HepG2 (cell line): ENCODE data around the gene BARX1. TPM values are rescaled to one million over a fixed set of nuclear protein-coding genes. Genes with fewer than 3 reads are reported as not detected.

ENCODE experiments used
- ATAC-seq: fragments of 200-7000 bp; cut with Tn5 transposase; 3 replicates; pipeline ENCODE4 v1.9.1; 2020; ENCODE audit warnings: mild to moderate bottlenecking, moderate library complexity
- BruUV-seq: library from RNA; stranded (reverse); fragments of 400-500 nt; replicated peaks from 2 replicates; lab custom pipeline; 2021; lab: Mats Ljungman, UMichigan
- CTCF ChIA-PET: fragments of 300-600 bp; formaldehyde crosslinking; extraction: SDS; loops from one replicate; lab custom pipeline; 2021; ENCODE audit warnings: low total read pairs, inconsistent platforms, low intra/inter-chr PET ratio; lab: Yijun Ruan, JAX
- POLR2A ChIA-PET: fragments of 350-600 bp; sonication (Branson Sonifier 250); formaldehyde crosslinking; loops from one replicate; lab custom pipeline; 2020; ENCODE audit warnings: antibody characterized with exemption, inconsistent platforms; lab: Yijun Ruan, JAX
- DNase-seq: peaks from one replicate; pipeline ENCODE4 v3.0.0-alpha.2; 2015; ENCODE audit warnings: low spot score
- FAIRE-seq: peaks from 3 replicates; lab custom pipeline; 2011; peaks lifted over from hg19 to GRCh38; lab: Jason Lieb, UNC
- H2AFZ ChIP-seq: one replicate; pipeline ENCODE4 v1.6.1; 2011; ENCODE audit warnings: low read length, inconsistent platforms
- H3K27ac ChIP-seq: fragments of 300-600 bp; 3 replicates; pipeline ENCODE4 v1.8.0; 2011; ENCODE audit warnings: mixed run types, mild to moderate bottlenecking, mixed read lengths, low read length, inconsistent platforms; ENCODE audit not compliant: insufficient read depth; ENCODE audit errors: extremely low read length
- H3K27me3 ChIP-seq, 2 experiments: fragments of 200-600 bp in 1 of 2; 2 replicates in 1 of 2; 3 replicates in 1 of 2; pipeline versions ENCODE4 v1.6.0 to v1.8.0; 2011; ENCODE audit warnings: low read length in 2 of 2, mild to moderate bottlenecking in 2 of 2, moderate library complexity in 2 of 2, inconsistent platforms in 1 of 2; ENCODE audit not compliant: insufficient read depth in 2 of 2, control insufficient read depth in 1 of 2
- H3K36me3 ChIP-seq, 2 experiments: fragments of 200-600 bp in 1 of 2; replicated peaks in 1 of 2; 2 replicates in 1 of 2; 3 replicates in 1 of 2; pipeline versions ENCODE4 v1.5.1 to v1.8.0; 2011; ENCODE audit warnings: low read length in 2 of 2, inconsistent platforms in 1 of 2; ENCODE audit not compliant: insufficient read depth in 2 of 2, control insufficient read depth in 1 of 2
- H3K4me1 ChIP-seq: 2 replicates; pipeline ENCODE4 v1.5.1; 2012; ENCODE audit warnings: low read length, inconsistent platforms; ENCODE audit not compliant: insufficient read depth
- H3K4me2 ChIP-seq: 2 replicates; pipeline ENCODE4 v1.6.0; 2011; ENCODE audit warnings: low read depth, low read length, inconsistent platforms
- H3K4me3 ChIP-seq, 3 experiments: fragments of 200-600 bp in 1 of 3; sonication (generic), shearing (Covaris generic) in 1 of 3; replicated peaks in 1 of 3; 2 replicates each; pipeline ENCODE4 v1.5.1; 2011 to 2016; ENCODE audit warnings: low read length in 3 of 3, inconsistent platforms in 2 of 3, low read depth in 2 of 3, mild to moderate bottlenecking in 2 of 3, control low read depth in 1 of 3, mixed read lengths in 1 of 3; ENCODE audit not compliant: insufficient read depth in 1 of 3
- H3K79me2 ChIP-seq: one replicate; pipeline ENCODE4 v1.6.1; 2011; ENCODE audit warnings: low read length, inconsistent platforms; ENCODE audit not compliant: insufficient read depth
- H3K9ac ChIP-seq: 2 replicates; pipeline ENCODE4 v1.6.0; 2011; ENCODE audit warnings: mild to moderate bottlenecking, low read depth, low read length, inconsistent platforms; ENCODE audit not compliant: insufficient read depth
- H3K9me3 ChIP-seq: 2 replicates; pipeline ENCODE4 v1.5.1; 2012; ENCODE audit warnings: mild to moderate bottlenecking, low read length
- H4K20me1 ChIP-seq: 2 replicates; pipeline ENCODE4 v1.6.0; 2011; ENCODE audit warnings: inconsistent platforms, mild to moderate bottlenecking, low read length, moderate library complexity; ENCODE audit not compliant: insufficient read depth
- CBX2 ChIP-seq, 2 experiments: fragments of 200-600 bp in 1 of 2; sonication (generic); formaldehyde crosslinking in 1 of 2; IDR thresholded peaks; 2 replicates each; pipeline versions ENCODE4 v1.7.0 to v1.8.1; 2018 to 2022; ENCODE audit warnings: low read depth in 2 of 2, low read length in 1 of 2, mild to moderate bottlenecking in 1 of 2, missing genetic modification reagents in 1 of 2
- ELF1 ChIP-seq: sonication (generic); formaldehyde crosslinking; IDR thresholded peaks from 2 replicates; pipeline ENCODE4 v1.4.0; 2020; ENCODE audit warnings: missing genetic modification reagents
- EZH2 ChIP-seq: conservative IDR thresholded peaks from 2 replicates; pipeline ENCODE4 v1.6.1; 2012; ENCODE audit warnings: mild to moderate bottlenecking, low read depth, low read length, moderate library complexity
- FOXC1 ChIP-seq: sonication (generic); formaldehyde crosslinking; IDR thresholded peaks from 2 replicates; pipeline ENCODE4 v1.8.0; 2022; ENCODE audit warnings: mild to moderate bottlenecking, missing genetic modification reagents, borderline replicate concordance
- GABPB1 ChIP-seq: IDR thresholded peaks from 2 replicates; pipeline ENCODE4 v1.6.1; 2016; ENCODE audit warnings: mild to moderate bottlenecking, missing genetic modification reagents, moderate library complexity, missing compliant biosample characterization
- HNRNPL ChIP-seq: fragments of 200-400 bp; formaldehyde crosslinking; IDR thresholded peaks from 2 replicates; pipeline ENCODE4 v1.6.1; 2017; ENCODE audit warnings: mild to moderate bottlenecking, low read depth, low read length
- JUND ChIP-seq: sonication (generic); formaldehyde crosslinking; IDR thresholded peaks from 2 replicates; pipeline ENCODE4 v1.8.0; 2022; ENCODE audit warnings: mild to moderate bottlenecking, missing genetic modification reagents
- KDM3A ChIP-seq: IDR thresholded peaks from 2 replicates; pipeline ENCODE4 v1.6.1; 2018; ENCODE audit warnings: low read depth, missing compliant biosample characterization
- NR2F2 ChIP-seq: IDR thresholded peaks from 2 replicates; pipeline ENCODE4 v1.6.1; 2012; ENCODE audit warnings: low read depth, inconsistent platforms, borderline replicate concordance
- PAF1 ChIP-seq: IDR thresholded peaks from 2 replicates; pipeline ENCODE4 v1.6.1; 2016; ENCODE audit warnings: missing genetic modification reagents, missing compliant biosample characterization
- STAT5B ChIP-seq: sonication (generic); formaldehyde crosslinking; IDR thresholded peaks from 2 replicates; pipeline ENCODE4 v1.4.0; 2020; ENCODE audit warnings: missing genetic modification reagents
- ZC3H13 ChIP-seq: sonication (generic); formaldehyde crosslinking; IDR thresholded peaks from 2 replicates; pipeline ENCODE4 v1.8.1; 2023; ENCODE audit warnings: mild to moderate bottlenecking, missing genetic modification reagents, moderate library complexity
- ZMYM4 ChIP-seq: sonication (generic); formaldehyde crosslinking; IDR thresholded peaks from 2 replicates; pipeline ENCODE4 v1.8.1; 2023; ENCODE audit warnings: mild to moderate bottlenecking, missing genetic modification reagents
- ZNF83 ChIP-seq: sonication (generic); formaldehyde crosslinking; IDR thresholded peaks from 2 replicates; pipeline ENCODE4 v1.4.0; 2020; ENCODE audit warnings: missing genetic modification reagents, mild to moderate bottlenecking, borderline replicate concordance
- ZNF891 ChIP-seq: sonication (generic); formaldehyde crosslinking; IDR thresholded peaks from 2 replicates; pipeline ENCODE4 v1.5.0; 2020; ENCODE audit warnings: mild to moderate bottlenecking, missing genetic modification reagents
- WGBS: methylation state at CpG from one replicate; pipeline ENCODE4 v1.1.6; 2017; ENCODE audit warnings: low lambda C conversion rate; 5-methylcytosine and 5-hydroxymethylcytosine counted together
- in situ Hi-C: cut with HindIII; loops from 2 replicates; pipeline ENCODE4 v1.10.0; 2017; ENCODE audit warnings: low pct_unique_long_range_greater_than_20kb; ENCODE audit not compliant: extremely low pct_ligation_motif_present
- intact Hi-C: fragments of 100-400 bp; cut with micrococcal nuclease; formaldehyde crosslinking; loops from one replicate; pipeline ENCODE4 v1.10.0; 2022; ENCODE audit not compliant: unreplicated experiment
- polyA plus RNA-seq, 8 experiments: library from polyadenylated mRNA; depleted of rRNA in 3 of 8; stranded (reverse) in 7 of 8; unstranded in 1 of 8; fragments of >200 nt; fragmentation: Illumina TruSeq in 4 of 8; extraction: Trizol in 4 of 8; gene quantifications; 2 replicates each; pipeline versions ENCODE4 v1.2.1 to v1.2.3, GENCODE V29; 2011 to 2016; ENCODE audit warnings: low read depth in 4 of 8, missing spikeins in 1 of 8, mixed read lengths in 1 of 8; ENCODE audit not compliant: insufficient read depth in 1 of 8
- total RNA-seq, 5 experiments: library from RNA; depleted of rRNA; stranded (reverse); fragments of >200 nt; fragmentation: Illumina TruSeq; extraction: Trizol; gene quantifications; 2 replicates each; pipeline ENCODE4 v1.2.3, GENCODE V29; 2016; ENCODE audit warnings: low read depth in 1 of 5
- TF ChIP-seq, protein P1 (sequence below): sonication (generic); formaldehyde crosslinking; IDR thresholded peaks from 2 replicates; pipeline ENCODE4 v1.5.0; 2020; ENCODE audit warnings: mild to moderate bottlenecking, missing genetic modification reagents, borderline replicate concordance

Gene BARX1
- total and polyA plus RNA-seq, 2 of the 13 experiments (the other 11 are each of a cell fraction or from before 2014, with no cell fraction given) = not detected

DNA sequence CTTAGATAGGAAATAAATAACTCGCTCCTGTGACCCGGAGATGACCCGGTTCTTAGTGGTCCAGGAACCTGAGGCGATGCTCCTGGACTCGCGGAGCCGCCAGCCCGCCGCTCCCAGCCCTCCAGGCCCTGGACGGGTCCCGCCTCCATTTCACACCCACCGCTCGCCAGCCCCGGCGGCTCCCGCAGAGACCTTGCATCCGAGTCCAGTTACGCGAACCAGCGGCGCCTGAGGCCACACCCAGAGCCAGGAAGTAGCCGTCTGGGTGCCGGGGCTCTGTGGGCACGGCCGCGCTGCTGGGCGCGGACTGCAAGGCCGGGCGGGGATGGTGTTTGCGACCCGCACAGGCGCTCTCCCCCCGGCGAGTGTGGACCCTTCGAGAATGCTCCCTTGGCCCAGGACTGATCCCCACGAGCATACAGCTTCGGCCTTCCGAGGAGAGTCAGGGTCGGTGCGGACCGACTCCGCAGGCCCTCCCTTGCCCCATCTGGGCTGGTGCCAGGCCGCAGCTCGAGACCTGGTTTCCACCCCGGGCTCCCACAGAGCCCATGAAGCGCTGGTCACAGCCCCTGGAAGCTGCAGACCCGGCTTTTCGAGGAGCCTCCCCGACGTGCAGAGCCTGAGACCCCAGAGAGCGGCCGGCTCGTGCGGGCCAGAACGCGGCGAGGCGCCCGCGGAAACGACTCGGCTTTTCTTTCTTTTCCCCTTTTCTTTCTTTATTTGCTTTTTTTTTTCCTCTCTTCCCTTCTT, 5.2 kb upstream of the BARX1 start:
- H3K27ac ChIP-seq = no peak overlapping the region
- no peak for ATAC-seq
- intact Hi-C loops = no loop called here

DNA sequence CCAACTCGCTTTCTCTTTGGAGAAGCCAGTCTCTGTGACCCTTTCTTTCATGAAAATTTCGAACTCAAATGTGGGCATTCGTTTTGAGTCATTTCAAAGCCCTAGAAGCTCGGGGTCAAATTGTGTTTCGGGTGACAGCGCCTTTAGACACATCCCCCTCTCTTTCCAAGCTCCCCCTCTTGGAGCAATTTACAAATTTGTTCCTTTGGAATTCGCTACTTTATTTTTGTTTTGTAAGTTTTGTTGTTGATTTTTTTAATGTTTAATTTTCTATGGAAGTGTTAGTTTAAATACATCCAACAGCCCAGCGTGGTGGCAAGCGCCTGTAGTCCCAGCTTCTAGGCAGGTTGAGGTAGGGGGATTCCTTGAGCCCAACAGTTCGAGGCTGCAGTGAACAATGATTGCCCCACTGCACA, 4.6 kb upstream of the BARX1 start:
- ATAC-seq (no peak), FAIRE-seq (no peak), DNase-seq (no peak)
- intact Hi-C loops = no loop called here
- H3K4me1 ChIP-seq = no peaks in the 10 kb centered on the region
- H3K27ac ChIP-seq = no peak overlapping the region
- no peak overlapping the region for H2AFZ ChIP-seq
- H3K4me2 ChIP-seq = no peak overlapping the region
- 51% methylated on average over 10 of the region's 10 CpGs for WGBS
- H3K79me2 ChIP-seq = no peaks in the 10 kb centered on the region
- no peak overlapping the region for H3K9ac ChIP-seq
- H4K20me1 ChIP-seq = no peaks in the 10 kb centered on the region
- H3K4me3 ChIP-seq = no peak overlapping the region
- no peaks in the 10 kb centered on the region for H3K36me3 ChIP-seq
- peaks cover 19 to 61% of the 10 kb centered on the region in 2 experiments for H3K27me3 ChIP-seq
- no TSS peak for BruUV-seq
- in situ Hi-C loops = loop anchor here (5.0 kb wide), 2 partner anchors 137 to 277 kb away; no protein-coding TSS in a partner anchor
- ChIA-PET CTCF (no interaction called here), POLR2A (no interaction called here)
- no peaks in the 10 kb centered on the region for H3K9me3 ChIP-seq
- TF ChIP-seq ZNF83 (CRISPR knock-in tag) (no peak), KDM3A (no peak), CBX2 (IDR thresholded peaks at IDR 0.05; ENCODE audit: low read depth, low read length) (peak; percentile 85), CBX2 (CRISPR knock-in tag; IDR thresholded peaks at IDR 0.05; ENCODE audit: low read depth) (no peak), NR2F2 (no peak), ZC3H13 (no peak), ZMYM4 (CRISPR knock-in tag) (no peak), PAF1 (CRISPR knock-in tag) (no peak)
- TF ChIP-seq, protein P1, sequence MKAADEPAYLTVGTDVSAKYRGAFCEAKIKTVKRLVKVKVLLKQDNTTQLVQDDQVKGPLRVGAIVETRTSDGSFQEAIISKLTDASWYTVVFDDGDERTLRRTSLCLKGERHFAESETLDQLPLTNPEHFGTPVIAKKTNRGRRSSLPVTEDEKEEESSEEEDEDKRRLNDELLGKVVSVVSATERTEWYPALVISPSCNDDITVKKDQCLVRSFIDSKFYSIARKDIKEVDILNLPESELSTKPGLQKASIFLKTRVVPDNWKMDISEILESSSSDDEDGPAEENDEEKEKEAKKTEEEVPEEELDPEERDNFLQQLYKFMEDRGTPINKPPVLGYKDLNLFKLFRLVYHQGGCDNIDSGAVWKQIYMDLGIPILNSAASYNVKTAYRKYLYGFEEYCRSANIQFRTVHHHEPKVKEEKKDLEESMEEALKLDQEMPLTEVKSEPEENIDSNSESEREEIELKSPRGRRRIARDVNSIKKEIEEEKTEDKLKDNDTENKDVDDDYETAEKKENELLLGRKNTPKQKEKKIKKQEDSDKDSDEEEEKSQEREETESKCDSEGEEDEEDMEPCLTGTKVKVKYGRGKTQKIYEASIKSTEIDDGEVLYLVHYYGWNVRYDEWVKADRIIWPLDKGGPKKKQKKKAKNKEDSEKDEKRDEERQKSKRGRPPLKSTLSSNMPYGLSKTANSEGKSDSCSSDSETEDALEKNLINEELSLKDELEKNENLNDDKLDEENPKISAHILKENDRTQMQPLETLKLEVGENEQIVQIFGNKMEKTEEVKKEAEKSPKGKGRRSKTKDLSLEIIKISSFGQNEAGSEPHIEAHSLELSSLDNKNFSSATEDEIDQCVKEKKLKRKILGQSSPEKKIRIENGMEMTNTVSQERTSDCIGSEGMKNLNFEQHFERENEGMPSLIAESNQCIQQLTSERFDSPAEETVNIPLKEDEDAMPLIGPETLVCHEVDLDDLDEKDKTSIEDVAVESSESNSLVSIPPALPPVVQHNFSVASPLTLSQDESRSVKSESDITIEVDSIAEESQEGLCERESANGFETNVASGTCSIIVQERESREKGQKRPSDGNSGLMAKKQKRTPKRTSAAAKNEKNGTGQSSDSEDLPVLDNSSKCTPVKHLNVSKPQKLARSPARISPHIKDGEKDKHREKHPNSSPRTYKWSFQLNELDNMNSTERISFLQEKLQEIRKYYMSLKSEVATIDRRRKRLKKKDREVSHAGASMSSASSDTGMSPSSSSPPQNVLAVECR = no peak

More for the DNA sequence above, 5.2 kb upstream of the BARX1 start:
- FAIRE-seq = no peak
- Histone ChIP-seq H3K9ac (no peak overlapping the region), H3K36me3 (no peaks in the 10 kb centered on the region), H3K79me2 (no peaks in the 10 kb centered on the region), H3K4me1 (no peaks in the 10 kb centered on the region), H3K4me3 (no peak overlapping the region), H3K4me2 (0 out of 2 replicates have a peak overlapping the region, but pooled peaks have one; percentile 12), H4K20me1 (no peaks in the 10 kb centered on the region), H3K9me3 (no peaks in the 10 kb centered on the region), H2AFZ (no peak overlapping the region), H3K27me3 (peaks cover 19 to 60% of the 10 kb centered on the region in 2 experiments)
- POLR2A ChIA-PET = no interaction called here
- in situ Hi-C loops = loop anchor here (5.0 kb wide), 2 partner anchors 138 to 278 kb away; no protein-coding TSS in a partner anchor
- 43% methylated on average over 36 of the region's 63 CpGs for WGBS
- CTCF ChIA-PET = no interaction called here
- 0 out of 2 replicates have a peak, but pooled peaks have one; percentile 8 for TF ChIP-seq EZH2
- TF ChIP-seq ELF1 = no peak
- no peak for TF ChIP-seq ZNF891
- TF ChIP-seq JUND (CRISPR knock-in tag) = no peak
- TF ChIP-seq GABPB1 (CRISPR knock-in tag) = peak; percentile 12; the same call in 1 of the 2 replicates
- TF ChIP-seq STAT5B (CRISPR knock-in tag) = no peak
- TF ChIP-seq HNRNPL = 0 out of 2 replicates have a peak, but pooled peaks have one; percentile 28
- TF ChIP-seq FOXC1 (CRISPR knock-in tag) = no peak
- DNase-seq = no peak
- no TSS peak for BruUV-seq
